Fibroblast of lung (primary cell): ENCODE data around the gene WSCD2. TPM values are rescaled to one million over a fixed set of nuclear protein-coding genes. Genes with fewer than 3 reads are reported as not detected.

Experiments
- DNase-seq, 2 donors: peaks; one replicate each; pipeline versions ENCODE4 v3.0.0 to v3.0.0-alpha.2; 2010; ENCODE audit warnings: low read depth in 2 of 2
- H2AFZ ChIP-seq: 2 replicates; pipeline ENCODE4 v1.5.1; 2012; ENCODE audit warnings: low read length, control low read depth, inconsistent platforms
- H3K27ac ChIP-seq: 2 replicates; pipeline ENCODE4 v1.5.1; 2011; ENCODE audit warnings: low read length, control low read depth; ENCODE audit not compliant: insufficient read depth
- H3K27me3 ChIP-seq: 2 replicates; pipeline ENCODE4 v1.5.1; 2011; ENCODE audit warnings: mild to moderate bottlenecking, low read length; ENCODE audit not compliant: control insufficient read depth, insufficient read depth
- H3K36me3 ChIP-seq: 2 replicates; pipeline ENCODE4 v1.5.1; 2011; ENCODE audit warnings: low read length; ENCODE audit not compliant: control insufficient read depth, insufficient read depth
- H3K4me1 ChIP-seq: 2 replicates; pipeline ENCODE4 v1.5.1; 2011; ENCODE audit warnings: low read length; ENCODE audit not compliant: control insufficient read depth, insufficient read depth; ENCODE audit errors: extremely low read depth
- H3K4me2 ChIP-seq: 2 replicates; pipeline ENCODE4 v1.5.1; 2011; ENCODE audit warnings: low read length, control low read depth; ENCODE audit not compliant: insufficient read depth; ENCODE audit errors: extremely low read depth
- H3K4me3 ChIP-seq, 4 experiments: fragments of 200-600 bp in 1 of 4; sonication (generic) in 1 of 4; replicated peaks in 1 of 4; 2 replicates each; pipeline ENCODE4 v1.5.1; 2011 to 2016; ENCODE audit warnings: low read length in 4 of 4, low read depth in 3 of 4, mild to moderate bottlenecking in 3 of 4, control low read depth in 2 of 4, inconsistent platforms in 1 of 4, mixed read lengths in 1 of 4; ENCODE audit not compliant: insufficient read depth in 1 of 4; ENCODE audit errors: control extremely low read depth in 1 of 4
- H3K79me2 ChIP-seq: 2 replicates; pipeline ENCODE4 v1.5.1; 2012; ENCODE audit warnings: mild to moderate bottlenecking, low read length, inconsistent platforms; ENCODE audit not compliant: control insufficient read depth, insufficient read depth
- H3K9ac ChIP-seq: 2 replicates; pipeline ENCODE4 v1.5.1; 2011; ENCODE audit warnings: mild to moderate bottlenecking, low read length, control low read depth; ENCODE audit not compliant: insufficient read depth
- H3K9me3 ChIP-seq: 2 replicates; pipeline ENCODE4 v1.5.1; 2012; ENCODE audit warnings: low read depth, low read length; ENCODE audit not compliant: control insufficient read depth, insufficient read depth
- H4K20me1 ChIP-seq: 2 replicates; pipeline ENCODE4 v1.5.1; 2011; ENCODE audit warnings: low read length; ENCODE audit not compliant: control insufficient read depth, insufficient read depth; ENCODE audit errors: extremely low read depth
- EZH2 ChIP-seq: IDR thresholded peaks from 2 replicates; pipeline ENCODE4 v1.5.1; 2012; ENCODE audit warnings: low read length, control low read depth, mild to moderate bottlenecking; ENCODE audit errors: missing control alignments
- polyA plus RNA-seq, 2 donors: library from polyadenylated mRNA; depleted of rRNA in 1 of 2; stranded (reverse) in 1 of 2; unstranded in 1 of 2; fragments of >200 nt; gene quantifications; 2 replicates each; pipeline ENCODE4 v1.2.1, GENCODE V29; 2011 to 2012; ENCODE audit warnings: missing spikeins in 1 of 2
- total RNA-seq: library from RNA; depleted of rRNA; stranded (reverse); fragments of >200 nt; gene quantifications from 2 replicates; pipeline ENCODE4 v1.2.1, GENCODE V29; 2014
- TF ChIP-seq, protein P1 (sequence below), 2 donors: IDR thresholded peaks in 1 of 2; conservative IDR thresholded peaks in 1 of 2; 1 replicate in 1 of 2; 2 replicates in 1 of 2; pipeline ENCODE4 v1.5.1; 2011 to 2012; ENCODE audit warnings: low read length in 2 of 2, control low read depth in 1 of 2, inconsistent platforms in 1 of 2, low read depth in 1 of 2, mild to moderate bottlenecking in 1 of 2

WSCD2 gene
- total and polyA plus RNA-seq, 2 donors (not counting 1 experiment from before 2014, with no cell fraction given): not detected

DNA sequence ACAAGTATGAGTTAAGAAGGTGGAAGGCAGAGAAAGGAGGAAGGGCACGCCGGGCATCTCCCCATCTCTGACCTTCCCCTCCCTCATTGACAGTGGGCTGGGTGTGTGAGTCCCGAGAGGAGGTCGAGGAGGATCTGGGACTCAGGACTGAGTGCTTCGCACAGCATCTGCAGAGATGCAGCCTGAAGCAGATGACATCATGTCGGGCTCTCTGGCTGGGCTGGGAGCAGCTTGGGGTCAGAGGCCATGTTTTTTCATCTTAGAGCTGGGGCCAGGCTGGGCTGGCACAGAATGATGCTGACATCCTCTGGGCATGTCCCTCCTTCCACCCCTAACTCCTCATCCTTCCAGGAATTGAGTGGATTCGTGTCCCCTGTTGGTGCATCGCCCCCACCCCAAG lies 166.6 kb downstream of the WSCD2 start:
- Histone ChIP-seq H3K27me3 (no peaks in the 10 kb centered on the region), H2AFZ (no peak overlapping the region), H3K4me2 (no peak overlapping the region), H3K79me2 (no peaks in the 10 kb centered on the region), H3K9ac (no peak overlapping the region), H4K20me1 (no peaks in the 10 kb centered on the region), H3K4me1 (no peaks in the 10 kb centered on the region), H3K4me3 (no peak overlapping the region), H3K9me3 (no peaks in the 10 kb centered on the region), H3K27ac (no peak overlapping the region), H3K36me3 (no peaks in the 10 kb centered on the region)
- no peak for DNase-seq
- TF ChIP-seq, protein P1, sequence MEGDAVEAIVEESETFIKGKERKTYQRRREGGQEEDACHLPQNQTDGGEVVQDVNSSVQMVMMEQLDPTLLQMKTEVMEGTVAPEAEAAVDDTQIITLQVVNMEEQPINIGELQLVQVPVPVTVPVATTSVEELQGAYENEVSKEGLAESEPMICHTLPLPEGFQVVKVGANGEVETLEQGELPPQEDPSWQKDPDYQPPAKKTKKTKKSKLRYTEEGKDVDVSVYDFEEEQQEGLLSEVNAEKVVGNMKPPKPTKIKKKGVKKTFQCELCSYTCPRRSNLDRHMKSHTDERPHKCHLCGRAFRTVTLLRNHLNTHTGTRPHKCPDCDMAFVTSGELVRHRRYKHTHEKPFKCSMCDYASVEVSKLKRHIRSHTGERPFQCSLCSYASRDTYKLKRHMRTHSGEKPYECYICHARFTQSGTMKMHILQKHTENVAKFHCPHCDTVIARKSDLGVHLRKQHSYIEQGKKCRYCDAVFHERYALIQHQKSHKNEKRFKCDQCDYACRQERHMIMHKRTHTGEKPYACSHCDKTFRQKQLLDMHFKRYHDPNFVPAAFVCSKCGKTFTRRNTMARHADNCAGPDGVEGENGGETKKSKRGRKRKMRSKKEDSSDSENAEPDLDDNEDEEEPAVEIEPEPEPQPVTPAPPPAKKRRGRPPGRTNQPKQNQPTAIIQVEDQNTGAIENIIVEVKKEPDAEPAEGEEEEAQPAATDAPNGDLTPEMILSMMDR (conservative IDR thresholded peaks at IDR 0.05 in 1 of 2, IDR thresholded peaks at IDR 0.05 in 1 of 2; ENCODE audit: low read depth in 1 of 2, low read length in 2 of 2): no peak
- no peak for TF ChIP-seq EZH2

DNA sequence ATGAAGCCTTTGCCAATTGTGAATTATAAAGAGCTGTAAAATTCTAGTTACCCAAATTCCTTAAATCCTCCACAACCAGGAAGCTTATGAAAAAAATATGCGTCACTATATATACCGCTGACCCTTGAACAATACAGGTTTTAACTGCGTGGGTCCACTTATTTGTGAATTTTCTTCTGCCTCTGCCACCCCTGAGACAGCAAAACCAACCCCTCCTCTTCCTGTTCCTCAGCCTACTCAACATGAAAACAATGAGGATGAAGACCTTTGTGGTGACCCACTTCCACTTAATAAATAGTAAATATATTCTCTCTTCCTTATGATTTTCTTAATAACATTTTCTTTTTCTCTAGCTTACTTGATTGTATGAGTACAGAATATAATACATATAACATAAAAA lies 167.9 kb downstream of the WSCD2 start:
- H3K36me3 ChIP-seq: no peaks in the 10 kb centered on the region
- H3K9ac ChIP-seq: no peak overlapping the region
- H3K4me3 ChIP-seq: no peak overlapping the region
- H3K9me3 ChIP-seq: no peaks in the 10 kb centered on the region
- TF ChIP-seq EZH2: no peak
- TF ChIP-seq, protein P1 (conservative IDR thresholded peaks at IDR 0.05 in 1 of 2, IDR thresholded peaks at IDR 0.05 in 1 of 2; ENCODE audit: low read depth in 1 of 2, low read length in 2 of 2): no peak
- no peak for DNase-seq
- no peaks in the 10 kb centered on the region for H4K20me1 ChIP-seq
- no peaks in the 10 kb centered on the region for H3K4me1 ChIP-seq
- no peak overlapping the region for H3K27ac ChIP-seq
- H2AFZ ChIP-seq: no peak overlapping the region
- no peaks in the 10 kb centered on the region for H3K27me3 ChIP-seq
- no peak overlapping the region for H3K4me2 ChIP-seq
- H3K79me2 ChIP-seq: no peaks in the 10 kb centered on the region

DNA sequence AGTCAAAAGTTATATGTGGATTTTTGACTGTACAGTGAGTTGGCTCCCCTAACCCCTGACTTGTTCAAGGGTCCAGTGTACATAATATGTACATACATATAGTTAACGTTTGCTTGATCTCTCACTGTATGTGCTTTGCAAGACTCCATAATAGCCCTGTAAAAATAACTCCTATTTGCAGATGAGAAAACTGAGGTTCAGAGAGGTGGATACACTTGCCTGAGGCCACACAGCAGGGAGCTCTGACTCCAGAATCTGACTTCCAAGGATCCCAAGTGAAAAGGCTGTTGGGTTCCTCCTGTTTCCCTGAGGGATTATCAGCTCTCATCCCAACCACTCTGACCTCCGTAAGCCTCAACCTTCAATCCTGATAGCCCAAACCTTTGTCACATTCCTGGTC lies 168.3 kb downstream of the WSCD2 start:
- DNase-seq: no peak
- Histone ChIP-seq H3K27me3 (no peaks in the 10 kb centered on the region), H3K4me2 (no peak overlapping the region), H3K79me2 (no peaks in the 10 kb centered on the region), H3K4me3 (no peak overlapping the region), H3K9me3 (no peaks in the 10 kb centered on the region), H3K9ac (no peak overlapping the region), H2AFZ (no peak overlapping the region), H4K20me1 (no peaks in the 10 kb centered on the region), H3K27ac (no peak overlapping the region), H3K4me1 (no peaks in the 10 kb centered on the region), H3K36me3 (no peaks in the 10 kb centered on the region)
- no peak for TF ChIP-seq EZH2
- TF ChIP-seq, protein P1 (conservative IDR thresholded peaks at IDR 0.05 in 1 of 2, IDR thresholded peaks at IDR 0.05 in 1 of 2; ENCODE audit: low read depth in 1 of 2, low read length in 2 of 2): no peak
